ENCODE measurements around the gene DSC1.

The DSC1 gene

DNA sequence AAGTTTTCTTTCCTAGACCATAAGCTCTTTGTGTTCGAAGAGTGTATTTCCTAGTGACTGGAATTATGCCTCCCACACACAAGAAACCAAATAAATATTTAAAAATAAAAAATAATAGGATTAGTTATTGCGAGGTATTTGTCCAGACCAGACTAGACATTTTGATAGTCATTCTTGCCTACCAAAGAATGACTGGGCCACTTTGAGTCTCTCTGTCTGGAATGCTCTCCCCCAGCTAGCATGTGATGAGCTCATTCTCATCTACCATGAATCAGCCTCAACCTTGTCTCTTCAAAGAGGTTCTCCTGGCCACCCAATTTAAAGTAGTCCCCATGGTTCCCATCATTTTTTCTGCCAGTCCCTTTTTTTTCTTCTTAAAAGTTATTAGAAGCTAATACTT lies 13.9 kb upstream of the DSC1 start:
- TF ChIP-seq, protein P1, sequence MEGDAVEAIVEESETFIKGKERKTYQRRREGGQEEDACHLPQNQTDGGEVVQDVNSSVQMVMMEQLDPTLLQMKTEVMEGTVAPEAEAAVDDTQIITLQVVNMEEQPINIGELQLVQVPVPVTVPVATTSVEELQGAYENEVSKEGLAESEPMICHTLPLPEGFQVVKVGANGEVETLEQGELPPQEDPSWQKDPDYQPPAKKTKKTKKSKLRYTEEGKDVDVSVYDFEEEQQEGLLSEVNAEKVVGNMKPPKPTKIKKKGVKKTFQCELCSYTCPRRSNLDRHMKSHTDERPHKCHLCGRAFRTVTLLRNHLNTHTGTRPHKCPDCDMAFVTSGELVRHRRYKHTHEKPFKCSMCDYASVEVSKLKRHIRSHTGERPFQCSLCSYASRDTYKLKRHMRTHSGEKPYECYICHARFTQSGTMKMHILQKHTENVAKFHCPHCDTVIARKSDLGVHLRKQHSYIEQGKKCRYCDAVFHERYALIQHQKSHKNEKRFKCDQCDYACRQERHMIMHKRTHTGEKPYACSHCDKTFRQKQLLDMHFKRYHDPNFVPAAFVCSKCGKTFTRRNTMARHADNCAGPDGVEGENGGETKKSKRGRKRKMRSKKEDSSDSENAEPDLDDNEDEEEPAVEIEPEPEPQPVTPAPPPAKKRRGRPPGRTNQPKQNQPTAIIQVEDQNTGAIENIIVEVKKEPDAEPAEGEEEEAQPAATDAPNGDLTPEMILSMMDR (IDR thresholded peaks at IDR 0.05; ENCODE audit: insufficient read depth, low read length, poor library complexity, severe bottlenecking) = no peak
- TF ChIP-seq EZH2phosphoT487 (conservative IDR thresholded peaks at IDR 0.05; ENCODE audit: low read length) = no peak
- H3K36me3 ChIP-seq (ENCODE audit: low read length) = no peaks in the 10 kb centered on the region; the same call in 1 of the 2 replicates
- H3K79me2 ChIP-seq (ENCODE audit: insufficient read depth, low read length) = no peaks in the 10 kb centered on the region

DNA sequence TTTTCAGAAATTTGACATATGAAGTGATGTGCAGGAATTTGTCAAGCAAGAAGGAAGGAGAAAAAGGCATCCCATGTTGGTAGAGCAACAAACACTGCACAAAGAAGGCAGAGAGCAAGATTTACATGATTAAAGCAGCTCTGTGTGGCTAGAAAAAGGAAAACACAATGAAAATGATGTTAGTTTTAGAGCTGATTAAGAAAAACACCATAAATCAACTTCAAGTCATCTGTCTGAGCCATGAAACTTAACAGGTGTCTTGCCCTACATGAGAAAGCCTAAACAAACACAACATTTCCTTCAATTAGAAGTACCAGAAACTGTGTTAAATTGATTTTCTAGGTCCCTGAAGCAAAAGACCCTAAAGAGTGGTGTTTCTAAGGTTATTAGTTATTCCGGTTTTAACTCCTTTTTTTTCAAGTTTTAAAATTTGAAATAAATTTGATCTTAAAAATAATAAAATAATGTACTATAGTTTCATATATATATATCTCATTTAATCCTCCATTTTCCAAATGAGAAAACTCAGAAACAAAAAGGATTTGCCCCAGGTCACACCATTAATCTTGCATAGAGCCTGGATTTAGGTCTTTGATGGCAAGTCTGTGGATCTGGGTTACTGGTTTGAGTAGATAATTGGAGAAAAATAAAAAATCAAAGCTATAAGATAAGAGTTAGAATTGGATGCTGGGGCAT lies 8.6 kb upstream of the DSC1 start:
- Histone ChIP-seq H3K9me2 (replicated peaks; ENCODE audit: insufficient read depth, low read length) (no peaks in the 10 kb centered on the region), H3K9ac (ENCODE audit: low read length) (no peak overlapping the region), H3K36me3 (ENCODE audit: low read length) (no peaks in the 10 kb centered on the region), H3K9me3 (ENCODE audit: insufficient read depth, low read length) (no peaks in the 10 kb centered on the region), H2AFZ (ENCODE audit: low read depth, low read length, severe bottlenecking) (no peak overlapping the region), H3K79me2 (ENCODE audit: insufficient read depth, low read length) (no peaks in the 10 kb centered on the region), H3K4me3 (ENCODE audit: insufficient read depth, low read length, poor library complexity, severe bottlenecking) (no peak overlapping the region), H3F3A (ENCODE audit: insufficient read depth) (no peaks in the 10 kb centered on the region), H3K4me2 (ENCODE audit: low read depth, low read length, poor library complexity, severe bottlenecking) (no peak overlapping the region), H4K20me1 (ENCODE audit: low read depth, low read length) (no peaks in the 10 kb centered on the region), H3K27ac (ENCODE audit: low read depth, low read length) (no peak overlapping the region), H3K27me3 (ENCODE audit: low read length) (no peaks in the 10 kb centered on the region)
- no peak for TF ChIP-seq EZH2phosphoT487 (conservative IDR thresholded peaks at IDR 0.05; ENCODE audit: low read length)
- TF ChIP-seq, protein P1 (IDR thresholded peaks at IDR 0.05; ENCODE audit: insufficient read depth, low read length, poor library complexity, severe bottlenecking) = no peak

More for the DNA sequence above, 13.9 kb upstream of the DSC1 start:
- Histone ChIP-seq H3K4me2 (ENCODE audit: low read depth, low read length, poor library complexity, severe bottlenecking) (no peak overlapping the region), H3K27ac (ENCODE audit: low read depth, low read length) (no peak overlapping the region), H2AFZ (ENCODE audit: low read depth, low read length, severe bottlenecking) (no peak overlapping the region), H3F3A (ENCODE audit: insufficient read depth) (no peaks in the 10 kb centered on the region), H3K27me3 (ENCODE audit: low read length) (no peaks in the 10 kb centered on the region), H3K9me3 (ENCODE audit: insufficient read depth, low read length) (no peaks in the 10 kb centered on the region), H3K9me2 (replicated peaks; ENCODE audit: insufficient read depth, low read length) (no peaks in the 10 kb centered on the region), H3K9ac (ENCODE audit: low read length) (no peak overlapping the region), H4K20me1 (ENCODE audit: low read depth, low read length) (no peaks in the 10 kb centered on the region), H3K4me3 (ENCODE audit: insufficient read depth, low read length, poor library complexity, severe bottlenecking) (no peak overlapping the region)

DNA sequence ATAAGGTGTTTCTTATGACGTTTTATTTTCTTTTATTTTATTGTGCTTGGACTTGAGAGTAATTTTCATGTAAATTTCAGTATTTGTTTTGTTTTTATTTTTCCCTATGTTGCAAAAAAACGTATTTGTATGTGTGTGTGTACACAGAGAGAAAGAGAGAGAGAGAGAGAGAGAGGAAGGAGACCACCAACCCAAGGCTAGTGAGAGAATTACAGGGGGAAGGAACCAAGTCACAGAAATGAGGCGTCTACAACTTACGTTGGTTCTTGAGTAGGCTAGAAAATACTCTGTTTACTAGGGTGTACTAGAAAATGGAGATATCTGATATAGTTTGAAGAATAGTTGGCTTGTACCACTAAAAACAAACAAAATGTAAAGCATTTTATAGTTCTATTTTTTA lies 7.7 kb upstream of the DSC1 start:
- Histone ChIP-seq H3K4me2 (ENCODE audit: low read depth, low read length, poor library complexity, severe bottlenecking) (no peak overlapping the region), H3K4me3 (ENCODE audit: insufficient read depth, low read length, poor library complexity, severe bottlenecking) (no peak overlapping the region), H2AFZ (ENCODE audit: low read depth, low read length, severe bottlenecking) (no peak overlapping the region), H3K27ac (ENCODE audit: low read depth, low read length) (no peak overlapping the region), H3K9me2 (replicated peaks; ENCODE audit: insufficient read depth, low read length) (no peaks in the 10 kb centered on the region), H3K9ac (ENCODE audit: low read length) (no peak overlapping the region), H3K27me3 (ENCODE audit: low read length) (no peaks in the 10 kb centered on the region), H3F3A (ENCODE audit: insufficient read depth) (no peaks in the 10 kb centered on the region), H4K20me1 (ENCODE audit: low read depth, low read length) (no peaks in the 10 kb centered on the region), H3K79me2 (ENCODE audit: insufficient read depth, low read length) (no peaks in the 10 kb centered on the region), H3K9me3 (ENCODE audit: insufficient read depth, low read length) (no peaks in the 10 kb centered on the region), H3K36me3 (ENCODE audit: low read length) (no peaks in the 10 kb centered on the region)
- TF ChIP-seq, protein P1 (IDR thresholded peaks at IDR 0.05; ENCODE audit: insufficient read depth, low read length, poor library complexity, severe bottlenecking) = no peak
- TF ChIP-seq EZH2phosphoT487 (conservative IDR thresholded peaks at IDR 0.05; ENCODE audit: low read length) = no peak

All from SU-DHL-6 (cell line).